ENCODE results near the gene SPAG7. TPM values are rescaled to one million over a fixed set of nuclear protein-coding genes. Genes with fewer than 3 reads are reported as not detected.
"Not testable (repeated sequence)": the region's sequence is repeated elsewhere in the genome, so short reads cannot be mapped to it uniquely, and the experiment has no call there.

SPAG7 gene
- total RNA-seq, 1 experiment from 2014 or later, result 43.4 TPM

GRCh38 chr17:4931963-4932362 is 35.7 kb downstream of the SPAG7 start, which contains the start of gene GP1BA:
GP1BA (plus strand) TSS chr17:4932277; CDS start chr17:4932605, 328 bp downstream.
- Histone ChIP-seq H3K4me1 (ENCODE audit: control insufficient read depth, insufficient read depth, low read length) (no peaks in the 10 kb centered on the region), H3K36me3 (ENCODE audit: control insufficient read depth, insufficient read depth, low read length) (no peaks in the 10 kb centered on the region), H3K9me3 (ENCODE audit: control insufficient read depth, insufficient read depth, low read depth, low read length) (no peaks in the 10 kb centered on the region), H3K27me3 (ENCODE audit: control insufficient read depth, insufficient read depth, low read length) (no peaks in the 10 kb centered on the region), H3K4me3 (ENCODE audit: low read depth in 2 of 2, low read length in 2 of 2) (no peak within 1 kb of the TSS), H3K27ac (ENCODE audit: low read length) (no peak within 1 kb of the TSS)
- no peak for DNase-seq (ENCODE audit: low read depth, low spot score)
- ChIA-PET CTCF (no interaction called here), POLR2A (no interaction called here)
- ATAC-seq, result no peak
- BruUV-seq (replicated peaks), result no TSS peak
- TF ChIP-seq SIN3A (IDR thresholded peaks at IDR 0.05; ENCODE audit: borderline replicate concordance, insufficient read depth, low read depth, low read length) (no peak), POLR2AphosphoS5 (IDR thresholded peaks at IDR 0.05; ENCODE audit: low read depth, low read length) (no peak), REST (IDR thresholded peaks at IDR 0.05; ENCODE audit: insufficient read depth in 1 of 2, low read depth in 2 of 2, low read length in 1 of 2) (no peak), TCF7L2 (IDR thresholded peaks at IDR 0.05; ENCODE audit: low read depth, low read length) (no peak)
- TF ChIP-seq, protein P1, sequence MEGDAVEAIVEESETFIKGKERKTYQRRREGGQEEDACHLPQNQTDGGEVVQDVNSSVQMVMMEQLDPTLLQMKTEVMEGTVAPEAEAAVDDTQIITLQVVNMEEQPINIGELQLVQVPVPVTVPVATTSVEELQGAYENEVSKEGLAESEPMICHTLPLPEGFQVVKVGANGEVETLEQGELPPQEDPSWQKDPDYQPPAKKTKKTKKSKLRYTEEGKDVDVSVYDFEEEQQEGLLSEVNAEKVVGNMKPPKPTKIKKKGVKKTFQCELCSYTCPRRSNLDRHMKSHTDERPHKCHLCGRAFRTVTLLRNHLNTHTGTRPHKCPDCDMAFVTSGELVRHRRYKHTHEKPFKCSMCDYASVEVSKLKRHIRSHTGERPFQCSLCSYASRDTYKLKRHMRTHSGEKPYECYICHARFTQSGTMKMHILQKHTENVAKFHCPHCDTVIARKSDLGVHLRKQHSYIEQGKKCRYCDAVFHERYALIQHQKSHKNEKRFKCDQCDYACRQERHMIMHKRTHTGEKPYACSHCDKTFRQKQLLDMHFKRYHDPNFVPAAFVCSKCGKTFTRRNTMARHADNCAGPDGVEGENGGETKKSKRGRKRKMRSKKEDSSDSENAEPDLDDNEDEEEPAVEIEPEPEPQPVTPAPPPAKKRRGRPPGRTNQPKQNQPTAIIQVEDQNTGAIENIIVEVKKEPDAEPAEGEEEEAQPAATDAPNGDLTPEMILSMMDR (IDR thresholded peaks at IDR 0.05), result no peak
- in situ Hi-C loops (cut with HindIII; ENCODE audit: low pct_unique_long_range_greater_than_20kb, low sequenced_read_pairs), result no loop called here
- intact Hi-C loops (cut with micrococcal nuclease; ENCODE audit: unreplicated experiment), result no loop called here

- POLR2A ChIA-PET, result no interaction called here
- no TSS peak for BruUV-seq (replicated peaks)
- CTCF ChIA-PET, result no interaction called here
- no peaks in the 10 kb centered on the region for H3K4me1 ChIP-seq (ENCODE audit: control insufficient read depth, insufficient read depth, low read length)
- DNase-seq (ENCODE audit: low read depth, low spot score), result no peak
- ATAC-seq, result no peak
- no peaks in the 10 kb centered on the region for H3K27me3 ChIP-seq (ENCODE audit: control insufficient read depth, insufficient read depth, low read length)
- no peak overlapping the region for H3K27ac ChIP-seq (ENCODE audit: low read length)
- H3K9me3 ChIP-seq (ENCODE audit: control insufficient read depth, insufficient read depth, low read depth, low read length), result no peaks in the 10 kb centered on the region
- no peak for TF ChIP-seq TCF7L2 (IDR thresholded peaks at IDR 0.05; ENCODE audit: low read depth, low read length)
- no peak for TF ChIP-seq SIN3A (IDR thresholded peaks at IDR 0.05; ENCODE audit: borderline replicate concordance, insufficient read depth, low read depth, low read length)
- no peak for TF ChIP-seq POLR2AphosphoS5 (IDR thresholded peaks at IDR 0.05; ENCODE audit: low read depth, low read length)
- no peak for TF ChIP-seq REST (IDR thresholded peaks at IDR 0.05; ENCODE audit: insufficient read depth in 1 of 2, low read depth in 2 of 2, low read length in 1 of 2)
- TF ChIP-seq, protein P1 (IDR thresholded peaks at IDR 0.05), result no peak
- H3K36me3 ChIP-seq (ENCODE audit: control insufficient read depth, insufficient read depth, low read length), result no peaks in the 10 kb centered on the region
- H3K4me3 ChIP-seq (ENCODE audit: low read depth in 2 of 2, low read length in 2 of 2), result no peak overlapping the region
- in situ Hi-C loops (cut with HindIII; ENCODE audit: low pct_unique_long_range_greater_than_20kb, low sequenced_read_pairs), result no loop called here
- intact Hi-C loops (cut with micrococcal nuclease; ENCODE audit: unreplicated experiment), result no loop called here
These were observed 38.7 kb downstream of the SPAG7 start for GRCh38 chr17:4928881-4929280.

DNA sequence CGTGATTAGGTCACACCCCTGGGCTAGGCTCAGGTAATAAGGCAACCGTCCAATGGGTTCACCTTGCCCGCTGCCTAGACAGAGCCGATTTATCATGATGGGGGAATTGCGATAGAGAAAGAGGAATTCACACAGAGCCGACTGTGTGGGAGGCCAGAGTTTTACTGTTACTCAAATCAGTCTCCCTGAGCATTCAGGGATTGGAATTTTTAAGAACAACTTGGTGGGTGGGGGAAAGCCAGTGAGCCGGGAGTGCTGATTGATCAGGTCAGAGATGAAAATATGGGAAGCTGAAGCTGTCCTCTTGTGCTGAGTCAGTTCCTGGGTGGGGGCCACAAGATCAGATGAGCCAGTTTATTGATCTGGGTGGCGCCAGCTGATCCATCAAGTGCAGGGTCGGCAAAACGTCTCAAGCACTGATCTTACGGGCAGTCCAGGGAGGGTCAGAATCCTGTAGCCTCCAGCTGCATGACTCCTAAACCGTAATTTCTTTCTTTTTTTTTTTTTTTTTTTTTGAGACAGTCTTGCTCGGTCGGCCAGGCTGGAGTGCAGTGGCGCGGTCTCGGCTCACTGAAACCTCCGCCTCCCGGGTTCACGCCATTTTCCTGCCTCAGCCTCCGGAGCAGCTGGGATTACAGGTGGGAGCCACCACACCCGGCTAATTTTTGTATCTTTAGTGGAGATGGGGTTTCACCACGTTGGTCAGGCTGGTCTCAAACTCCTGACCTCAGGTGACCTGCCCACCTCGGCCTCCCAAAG is 40.9 kb downstream of the SPAG7 start:
- POLR2A ChIA-PET, result interaction anchor here (0.6 kb wide), 1 partner anchor 1132 kb away, joined by 3 read pairs; no protein-coding TSS in a partner anchor
- H3K27ac ChIP-seq (ENCODE audit: low read length); DNase-seq (ENCODE audit: low read depth, low spot score); H3K9me3 ChIP-seq (ENCODE audit: control insufficient read depth, insufficient read depth, low read depth, low read length); H3K27me3 ChIP-seq (ENCODE audit: control insufficient read depth, insufficient read depth, low read length); BruUV-seq (replicated peaks); ATAC-seq; H3K36me3 ChIP-seq (ENCODE audit: control insufficient read depth, insufficient read depth, low read length); in situ Hi-C loops (cut with HindIII; ENCODE audit: low pct_unique_long_range_greater_than_20kb, low sequenced_read_pairs); H3K4me1 ChIP-seq (ENCODE audit: control insufficient read depth, insufficient read depth, low read length); CTCF ChIA-PET; intact Hi-C loops (cut with micrococcal nuclease; ENCODE audit: unreplicated experiment); H3K4me3 ChIP-seq (ENCODE audit: low read depth in 2 of 2, low read length in 2 of 2): not testable (repeated sequence)

All from Panc1 (cell line).